Measurements from ENCODE around the gene TENT5A.
A peak's percentile ranks its signal among the peaks of the same experiment; 100 is the strongest.

The TENT5A gene

DNA sequence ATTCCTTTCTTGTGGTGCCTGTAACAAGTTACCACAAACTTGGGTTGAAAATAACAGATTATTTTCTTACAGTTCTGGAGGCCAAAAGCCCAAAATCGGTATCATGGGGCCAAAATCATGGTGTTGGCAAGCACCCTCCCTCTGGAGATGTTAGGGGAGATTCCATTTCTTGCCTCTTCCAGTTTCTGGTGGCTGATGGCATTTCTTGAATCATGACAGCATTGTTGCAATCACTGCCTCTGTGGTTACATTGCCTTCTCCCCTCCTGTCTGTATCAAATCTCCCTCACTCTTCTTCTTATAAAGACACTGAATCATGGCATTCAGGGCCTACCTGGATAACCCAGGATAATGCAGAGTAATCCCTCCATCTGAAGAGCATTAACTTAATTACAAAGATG is 17.9 kb upstream of the TENT5A start:
- DNase-seq = no peak

DNA sequence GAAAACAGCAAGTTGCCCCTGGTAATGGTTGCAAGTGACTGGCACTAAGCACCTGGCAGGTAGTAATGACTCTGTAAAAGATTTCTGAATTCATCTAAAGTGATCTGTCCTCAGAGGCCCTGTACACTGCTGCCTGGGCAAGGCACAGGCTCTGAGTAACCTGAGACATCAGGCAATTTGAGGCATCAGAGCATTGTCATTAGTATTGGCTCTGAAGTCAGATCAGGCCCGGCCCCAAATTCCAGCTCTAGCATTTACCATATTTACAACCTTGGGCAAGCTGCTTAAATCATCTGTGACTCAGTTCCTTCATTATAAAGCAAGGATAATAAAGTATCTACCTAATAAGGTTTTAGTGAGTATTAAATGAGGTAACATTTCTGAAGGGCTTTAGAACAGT is 17.3 kb upstream of the TENT5A start:
- DNase-seq = no peak

DNA sequence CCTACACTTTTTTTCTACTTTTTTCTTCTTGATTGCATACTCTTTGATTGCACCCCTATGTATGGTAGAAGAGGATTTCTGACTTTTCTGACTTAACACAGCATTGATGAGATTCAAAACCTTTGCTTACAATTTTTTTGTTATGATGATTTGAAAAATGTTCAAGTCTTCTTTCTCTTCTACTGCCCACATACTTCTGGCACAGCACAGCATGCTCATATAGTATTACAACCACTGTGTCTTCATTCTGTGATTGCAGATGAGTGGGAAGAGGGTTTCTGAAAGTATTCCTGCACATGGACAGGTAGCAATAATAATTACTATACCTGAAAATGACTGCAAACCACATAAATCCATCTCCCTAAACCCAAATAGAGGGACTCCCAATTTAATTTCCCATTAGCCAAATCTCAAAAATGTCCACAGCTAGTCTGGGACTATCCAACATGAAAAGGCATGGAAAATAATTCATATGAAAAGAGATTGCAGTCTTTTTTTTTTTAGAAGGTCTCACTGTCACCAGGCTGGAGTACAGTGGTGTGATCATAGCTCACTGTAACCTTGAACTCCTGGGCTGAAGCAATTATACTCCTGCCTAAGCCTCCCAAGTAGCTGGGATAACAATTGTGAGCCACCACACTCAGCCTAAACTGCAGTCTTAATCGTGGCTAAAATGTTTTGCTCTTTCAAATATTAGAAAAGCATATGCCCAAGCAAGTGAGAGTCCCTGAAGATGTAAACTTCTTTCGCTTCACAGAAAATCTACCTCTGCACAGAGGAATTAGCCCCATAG is 15.9 kb upstream of the TENT5A start:
- no peak for DNase-seq

DNA sequence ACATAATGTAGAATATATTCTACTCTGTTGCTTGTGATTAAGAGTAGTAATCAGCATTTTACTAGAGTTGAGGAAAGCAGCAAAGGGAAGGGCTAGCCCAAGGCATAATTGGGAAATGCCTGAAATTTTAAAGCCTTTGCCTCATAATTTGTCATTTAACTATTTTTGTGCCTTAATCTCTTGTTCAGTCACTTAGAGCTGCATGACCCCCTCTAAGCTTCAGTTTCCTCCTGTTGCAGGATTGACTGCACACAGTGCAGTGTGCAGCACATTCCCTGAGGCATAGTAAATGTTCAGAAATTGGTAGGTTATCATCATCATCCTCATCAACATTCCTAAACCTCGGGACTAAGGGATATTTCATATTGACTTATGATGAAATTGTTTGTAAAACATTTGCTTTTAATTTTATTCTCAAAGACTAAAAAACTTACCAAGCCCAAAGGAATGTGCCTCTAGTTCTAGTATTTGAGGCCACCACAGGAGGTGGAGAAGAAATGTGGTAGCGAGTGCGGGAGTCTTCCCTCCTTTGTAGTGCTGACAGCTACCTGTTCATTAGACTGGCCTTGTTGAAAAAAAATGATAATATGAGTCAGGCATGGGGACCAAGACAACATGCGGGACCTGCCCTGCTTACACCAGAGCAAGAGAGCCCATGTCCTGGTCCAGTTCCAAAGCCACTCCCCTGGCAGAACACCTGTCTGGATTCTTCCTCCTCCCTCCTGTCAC is 14.8 kb upstream of the TENT5A start:
- no peak for DNase-seq

DNA sequence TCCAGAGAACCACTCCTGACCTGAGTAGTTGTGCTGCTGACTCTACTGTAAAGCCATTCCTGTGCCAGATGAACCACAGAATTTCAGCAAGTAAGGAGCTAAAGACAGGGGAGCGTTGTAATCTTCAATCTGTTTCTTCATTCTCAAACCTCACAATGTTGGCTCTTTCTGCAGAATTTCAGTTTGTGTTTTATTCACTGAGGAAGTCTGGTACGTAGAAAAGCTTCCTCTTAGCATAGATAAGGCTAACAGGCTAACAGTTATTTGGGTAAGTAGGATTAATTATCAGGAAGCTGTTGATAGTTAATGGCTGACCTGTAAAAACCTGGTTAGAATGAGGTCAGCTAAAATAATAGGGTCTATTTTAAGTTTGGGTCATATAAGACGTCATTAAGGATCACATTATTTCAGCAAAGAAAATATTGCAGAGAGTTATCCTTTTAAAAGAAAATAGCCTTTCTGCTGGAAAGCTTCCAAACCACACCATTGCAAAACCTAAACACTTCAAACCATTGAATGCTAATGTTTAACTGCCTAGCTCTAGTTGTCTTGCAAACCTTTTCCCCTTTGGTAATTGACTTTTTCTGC is 14.1 kb upstream of the TENT5A start:
- no peak for DNase-seq

DNA sequence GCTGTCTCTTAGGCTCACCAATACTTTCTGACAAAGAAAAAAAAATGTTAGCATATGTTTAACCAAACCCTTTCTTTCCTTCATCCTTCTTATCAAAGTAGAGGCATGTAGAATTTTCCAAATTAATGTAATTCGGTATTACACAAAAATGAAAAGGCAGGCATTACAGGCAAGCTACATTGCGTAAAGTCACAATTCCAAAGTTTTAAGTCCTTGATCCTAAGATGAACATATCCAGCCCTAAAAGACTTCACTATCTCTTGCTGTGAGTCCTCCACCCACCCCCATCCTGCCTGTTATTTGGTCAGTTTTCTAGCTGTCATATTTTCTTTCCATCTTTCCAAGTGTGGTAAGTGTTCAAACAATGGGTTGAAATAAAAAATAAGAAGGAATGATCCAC is 12.1 kb upstream of the TENT5A start:
- DNase-seq = no peak

DNA sequence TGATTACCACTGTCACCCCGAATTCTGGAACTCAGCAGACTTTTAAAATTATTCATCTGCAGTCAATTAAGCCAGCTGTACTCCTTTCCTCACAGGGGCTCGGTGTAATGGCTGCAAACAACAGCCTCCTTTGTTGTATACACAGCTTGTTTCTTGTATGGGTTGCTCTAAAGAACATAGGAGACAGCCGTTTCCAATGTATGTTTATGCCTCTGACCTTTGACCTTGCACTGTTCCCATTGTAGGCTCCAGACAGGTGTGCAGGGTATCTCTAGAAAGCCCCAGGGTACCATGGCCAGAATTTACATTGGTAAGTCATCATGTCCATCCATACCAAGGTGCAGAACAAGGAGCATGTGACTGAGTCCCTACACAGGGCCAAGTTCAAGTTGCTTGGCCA is 11.5 kb upstream of the TENT5A start:
- DNase-seq = no peak

DNA sequence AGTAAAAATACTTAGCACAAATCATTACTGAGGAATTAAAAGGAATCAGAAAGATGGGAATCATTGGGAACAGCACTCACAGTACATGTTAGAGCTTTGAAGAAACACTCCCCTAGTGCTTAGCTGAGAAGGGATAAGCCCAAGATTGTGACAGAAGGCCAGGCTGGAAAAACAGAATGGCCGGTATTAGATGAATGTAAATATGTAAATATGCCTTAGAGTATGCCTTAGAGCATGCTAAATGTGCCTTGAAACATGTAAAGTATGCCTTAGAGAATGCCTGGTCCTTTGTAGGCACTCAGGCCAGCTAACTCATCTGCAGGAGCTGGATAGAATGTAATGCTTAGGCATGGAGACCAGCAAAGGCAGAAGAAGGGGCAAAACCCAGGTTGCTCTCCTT is 10.6 kb upstream of the TENT5A start:
- DNase-seq = no peak

DNA sequence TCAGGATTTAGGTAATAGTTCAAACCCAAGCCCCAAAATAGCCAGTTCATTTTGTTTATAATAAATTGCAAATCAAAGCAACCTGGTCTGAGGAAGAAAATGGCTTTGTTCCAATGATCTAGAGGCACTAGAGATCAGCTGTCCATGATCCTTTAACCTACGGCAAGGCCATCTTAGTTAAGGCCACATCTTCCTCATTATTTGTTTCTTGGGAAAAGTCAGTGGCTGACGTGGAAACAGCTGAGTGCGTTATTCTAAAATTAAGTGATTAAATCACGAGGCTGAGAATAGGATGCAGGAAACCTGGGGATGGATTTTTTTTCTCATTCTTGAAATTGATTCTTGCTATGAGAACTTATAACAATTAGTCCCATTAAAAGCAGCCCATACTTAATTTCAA is 10.1 kb upstream of the TENT5A start:
- no peak for DNase-seq

DNA sequence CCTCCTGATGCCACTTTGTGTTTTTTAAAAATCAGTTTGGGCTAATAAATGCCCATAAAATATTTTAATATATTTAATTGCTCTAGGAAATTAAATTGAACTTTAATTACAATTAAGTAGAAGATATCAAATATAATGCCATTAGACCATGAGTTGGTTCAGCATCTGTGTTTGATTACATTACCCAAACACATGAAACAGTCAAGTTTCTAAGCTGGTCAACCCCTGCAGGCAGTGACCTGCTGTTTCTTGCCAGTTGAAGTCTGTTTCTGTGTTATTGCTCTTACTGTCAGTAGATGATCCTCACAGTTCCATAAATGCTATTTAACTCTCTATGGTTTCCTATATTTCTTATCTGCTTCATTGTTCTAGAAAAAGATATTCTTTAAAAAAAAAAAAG is 9.7 kb upstream of the TENT5A start:
- no peak for DNase-seq

DNA sequence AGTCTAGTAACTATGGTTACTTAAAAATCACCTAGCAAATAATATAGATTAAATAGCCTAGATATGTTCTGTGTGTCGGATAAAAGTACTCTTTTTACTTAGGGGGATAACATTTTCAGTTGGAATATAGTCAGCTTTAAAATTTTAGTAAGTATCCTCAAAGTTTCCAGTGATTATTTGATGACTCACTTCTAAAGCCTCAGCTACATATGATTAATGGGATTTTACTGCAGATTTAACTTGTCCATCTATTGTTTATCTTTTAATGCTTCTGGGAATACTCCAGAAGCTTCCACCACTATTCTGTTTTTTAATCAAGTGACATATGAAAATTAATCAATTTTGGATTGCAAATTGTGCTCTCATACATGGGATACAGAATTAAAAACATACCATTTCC is 8.7 kb upstream of the TENT5A start:
- no peak for DNase-seq

DNA sequence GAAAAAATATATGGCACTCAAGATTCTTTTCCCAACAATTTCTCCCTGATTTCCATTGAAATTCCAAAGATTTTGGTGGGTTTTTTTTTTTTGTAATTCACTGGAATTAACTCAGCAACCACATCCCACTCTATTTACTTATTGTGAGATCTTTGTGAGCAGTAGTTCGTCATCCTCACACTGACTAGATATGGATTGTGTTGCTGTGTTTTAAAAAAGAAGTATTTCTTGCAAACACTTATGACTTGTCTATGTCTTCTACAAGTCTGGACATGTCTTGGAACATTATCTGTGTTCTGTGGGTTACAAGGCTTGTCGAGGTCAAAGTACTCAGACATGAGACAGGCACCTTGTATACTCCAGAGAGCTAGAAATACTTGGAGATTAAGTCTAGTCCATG is 7.3 kb upstream of the TENT5A start:
- DNase-seq = no peak

DNA sequence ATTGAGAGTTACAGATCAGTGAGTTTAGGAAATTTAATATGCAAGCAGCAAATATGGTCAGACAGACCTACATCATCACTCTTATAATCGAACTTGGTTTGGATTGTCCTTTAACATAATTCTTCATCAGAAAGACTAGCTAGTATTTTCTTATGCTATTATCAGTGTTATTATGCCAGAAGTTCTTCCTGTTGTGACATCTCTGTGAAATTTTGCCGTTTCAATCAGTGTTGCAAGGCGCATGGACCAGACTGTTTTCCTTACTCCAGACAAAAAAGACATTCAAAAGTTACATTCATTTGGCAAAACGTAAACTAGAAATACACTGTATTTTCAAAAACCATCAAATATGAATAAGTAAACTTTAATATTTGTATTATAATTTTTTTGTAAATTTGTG is 5.7 kb upstream of the TENT5A start:
- DNase-seq = no peak

DNA sequence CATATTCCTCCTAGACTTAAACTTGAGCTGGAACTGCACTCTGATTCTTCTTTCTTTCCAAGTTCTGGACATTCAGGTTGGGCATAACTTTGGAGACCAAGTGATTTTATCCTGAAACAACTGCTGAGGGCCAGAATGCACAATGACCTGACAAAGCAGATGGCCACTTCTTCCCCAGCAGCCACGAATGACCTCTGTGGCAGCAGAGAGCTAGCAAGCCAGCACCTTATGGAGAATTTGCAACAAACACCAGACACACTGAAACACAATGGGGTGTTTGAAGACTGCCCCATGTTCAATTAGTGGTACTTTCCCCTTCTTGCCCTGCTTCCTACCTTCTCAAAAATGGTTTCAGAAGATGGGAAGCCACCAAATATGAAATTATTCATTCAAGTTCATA is 4.2 kb upstream of the TENT5A start:
- no peak for DNase-seq

DNA sequence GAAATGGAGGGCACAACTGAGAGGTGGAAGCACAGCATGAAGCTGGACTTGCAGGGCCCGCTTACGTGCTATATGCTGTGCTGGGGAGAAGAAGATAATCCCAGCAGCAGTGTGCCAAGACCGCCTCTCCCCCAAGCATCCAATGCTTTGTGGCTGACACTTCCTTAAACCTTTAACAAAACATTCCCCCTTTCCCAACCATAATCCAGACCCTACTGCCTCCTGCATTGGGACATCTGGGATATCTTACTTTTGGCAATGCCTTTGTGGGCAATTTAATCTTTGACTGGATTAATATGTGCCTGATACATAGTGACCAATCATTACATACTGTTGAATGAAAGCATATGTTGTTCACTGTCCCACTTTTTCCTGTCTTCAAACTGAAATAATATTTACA is 3.1 kb upstream of the TENT5A start:
- no peak for DNase-seq

DNA sequence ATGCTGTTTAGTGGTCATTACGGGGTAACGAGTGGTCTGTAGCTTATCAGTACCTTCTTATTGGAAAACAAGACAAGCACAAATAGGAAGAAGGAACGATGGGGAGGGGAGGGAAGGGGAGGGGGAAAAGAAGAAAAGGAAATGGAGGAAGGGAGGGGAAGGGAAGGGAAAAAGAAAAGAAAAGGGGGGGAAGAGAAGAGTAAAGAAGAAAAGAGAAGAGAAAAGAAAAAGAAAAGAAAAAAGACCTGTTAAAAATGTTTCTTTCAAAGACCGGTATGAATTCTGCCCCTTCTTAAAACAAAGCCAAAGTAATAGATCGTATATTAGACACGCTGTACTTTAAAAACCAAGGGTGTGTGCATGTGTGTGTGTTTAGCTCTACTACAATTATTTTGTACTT is 2.4 kb upstream of the TENT5A start:
- DNase-seq = no peak

DNA sequence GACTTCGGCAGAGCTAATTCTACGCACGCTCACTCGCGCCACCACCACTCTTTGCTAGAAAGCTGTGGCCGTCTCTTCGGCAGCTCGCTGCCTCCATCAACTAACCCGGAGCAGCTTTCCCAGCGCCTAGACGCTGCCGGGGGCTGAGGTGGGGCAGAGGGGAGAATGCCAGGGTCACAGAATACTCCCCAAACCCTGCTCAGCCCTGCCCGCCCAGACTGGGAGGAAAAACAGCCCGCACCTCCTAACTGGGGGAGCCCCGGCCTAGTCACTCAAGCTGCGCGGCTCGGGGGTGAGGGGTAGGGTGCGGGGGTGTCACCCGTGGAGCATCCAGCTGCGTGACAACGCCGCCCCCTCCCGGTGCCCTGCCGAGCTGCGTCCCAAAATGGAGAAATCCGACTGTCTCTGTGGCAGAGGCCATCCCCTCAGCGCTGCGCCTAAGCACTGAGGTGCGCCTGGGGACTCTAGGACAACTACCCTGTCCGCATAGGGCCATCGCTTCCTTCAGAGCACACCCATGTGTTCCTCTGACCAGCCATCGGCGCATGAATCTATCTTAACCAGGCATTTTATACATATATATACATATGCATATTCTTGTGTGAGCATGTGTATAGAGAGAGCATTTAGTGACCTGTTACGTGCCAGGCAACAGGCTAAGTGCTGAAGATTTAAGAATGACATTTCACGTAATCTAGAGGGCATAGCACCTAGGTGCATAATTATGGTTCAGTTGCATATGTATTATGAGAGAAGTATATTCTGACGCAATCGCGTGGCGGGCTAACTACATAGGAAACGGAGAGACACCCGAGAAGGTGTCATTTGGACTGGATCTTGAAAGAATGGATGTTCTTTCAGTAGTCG is 1.5 kb upstream of the TENT5A start:
- DNase-seq = peak; percentile 46

DNA sequence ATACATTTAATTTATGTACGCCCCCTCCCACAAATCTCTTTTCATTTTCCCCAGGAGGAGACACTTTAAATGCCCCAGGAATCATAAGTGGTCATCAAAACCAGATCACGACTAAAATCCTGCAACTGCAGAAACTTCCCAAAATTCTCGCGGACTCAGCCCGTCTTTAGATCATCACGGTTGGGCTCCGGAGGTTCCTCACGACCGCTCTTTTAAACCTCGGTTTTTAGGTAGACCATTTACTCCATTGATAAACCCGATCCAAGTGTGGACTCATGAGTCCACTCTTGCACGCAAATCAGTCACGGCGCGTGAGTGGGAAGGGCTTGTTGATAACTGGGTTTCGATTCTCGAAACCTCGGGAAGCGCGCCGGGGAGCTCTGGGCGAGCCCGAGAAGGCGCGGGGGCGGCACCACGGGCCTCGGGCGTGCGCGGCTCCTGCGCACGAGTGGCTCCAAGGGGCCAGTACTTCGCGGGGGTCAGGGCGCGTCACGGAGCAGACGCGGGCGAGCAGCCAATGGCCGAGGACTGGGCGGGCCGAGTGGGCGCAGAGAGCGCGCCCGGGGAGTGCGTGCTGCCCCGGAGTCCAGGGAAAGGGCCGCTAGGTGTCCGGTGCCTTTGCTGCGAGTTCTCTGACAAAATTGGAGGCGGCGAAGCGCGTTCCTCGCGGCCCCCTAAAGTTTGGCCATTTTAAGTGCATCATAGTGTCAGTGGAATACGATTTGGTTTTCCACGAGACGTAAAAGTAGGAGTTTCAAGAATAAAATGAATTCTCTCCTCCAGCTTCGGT is 635 bp upstream of the TENT5A start:
- DNase-seq = peak; percentile 84

DNA sequence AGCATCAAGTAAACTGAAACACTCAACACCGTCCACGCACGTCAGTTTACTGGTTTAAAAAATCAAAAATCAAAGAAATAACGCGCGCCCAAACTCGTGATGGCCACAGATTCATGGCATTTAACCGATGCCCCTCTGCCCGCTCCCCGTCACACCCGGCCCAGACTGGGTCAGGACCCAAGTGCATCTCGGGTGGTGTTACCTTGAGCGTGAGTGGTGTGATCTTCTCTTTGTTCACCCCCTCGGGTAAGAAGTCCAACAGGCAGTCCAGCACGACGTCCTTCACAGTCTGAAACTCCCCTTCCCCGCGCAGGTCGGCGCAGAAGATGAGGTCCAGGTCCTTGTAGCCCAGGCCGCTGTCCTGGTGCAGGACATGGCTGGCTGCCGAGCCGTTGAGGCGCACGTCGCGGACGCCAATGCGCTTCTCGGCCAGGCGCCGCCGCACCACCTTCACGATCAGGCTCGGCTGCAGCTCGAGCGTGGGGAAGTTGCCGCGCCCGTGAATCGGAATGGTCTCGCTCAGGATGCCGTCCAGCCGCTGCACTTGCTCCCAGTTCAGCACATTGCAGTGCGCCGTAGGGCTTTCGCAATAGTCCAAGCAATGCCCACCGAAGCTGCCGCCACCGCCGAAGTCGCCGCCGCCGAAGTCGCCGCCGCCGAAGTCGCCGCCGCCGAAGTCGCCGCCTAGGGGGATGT is 945 bp downstream of the TENT5A start:
- peak; percentile 52 for DNase-seq

DNA sequence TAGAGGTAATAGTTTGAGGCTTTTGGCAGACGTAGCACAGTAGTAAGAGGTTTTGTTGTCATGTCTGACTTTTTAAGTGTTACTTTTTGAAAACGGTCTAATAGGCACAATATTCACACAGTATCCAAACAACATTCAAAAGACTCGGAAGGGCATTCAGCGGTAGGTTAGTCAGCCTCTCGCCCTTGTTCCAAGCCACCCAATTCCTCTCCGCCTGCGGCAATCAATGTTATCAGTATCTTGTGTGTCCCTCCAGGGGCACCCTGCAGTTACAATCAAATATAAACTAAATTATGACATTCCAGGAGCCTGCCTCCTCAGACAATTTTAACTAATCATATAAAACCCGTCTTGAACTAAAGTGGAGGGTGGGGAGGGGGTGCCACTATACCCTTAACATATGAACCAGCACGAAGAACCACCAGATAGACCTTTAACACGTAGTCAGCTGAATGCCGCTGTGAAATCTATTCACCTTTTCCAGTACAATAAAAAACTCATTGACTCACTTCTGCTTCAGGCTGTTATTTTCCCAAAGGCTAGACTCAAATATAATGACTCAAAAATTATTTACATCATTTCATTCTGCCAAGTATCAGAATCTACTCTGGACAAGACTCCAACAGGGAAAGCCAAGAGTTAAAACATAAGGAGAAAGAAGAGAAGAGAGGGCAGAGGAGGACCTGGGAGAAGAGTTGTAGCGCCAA is 1.6 kb downstream of the TENT5A start:
- no peak for DNase-seq

DNA sequence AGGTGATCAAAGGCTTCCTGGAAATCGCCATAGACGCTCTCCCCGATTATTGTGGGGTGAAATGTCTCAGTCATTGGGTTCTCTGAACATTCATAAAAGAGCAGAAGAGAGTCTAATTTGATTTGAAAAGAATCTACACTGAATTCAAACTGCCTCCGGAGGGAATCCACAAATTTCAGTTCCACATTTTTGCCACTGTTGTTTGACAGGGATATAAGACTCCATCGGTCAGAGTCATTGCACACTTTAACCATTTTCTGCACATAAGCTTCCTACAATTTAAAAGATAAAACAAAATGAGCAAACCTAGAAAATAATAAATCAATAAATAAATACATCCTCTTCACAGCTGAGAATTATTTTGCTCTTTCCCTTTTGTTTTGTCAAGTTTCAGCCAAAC is 2.3 kb downstream of the TENT5A start:
- no peak for DNase-seq

Data from COR-L47 (cell line).